GM18498 (cell line): ENCODE results near the gene UBE2E1.

Experiments used
- ATAC-seq: cut with Tn5 transposase; IDR thresholded peaks from one replicate; pipeline ENCODE4 v1.9.1; 2021; ENCODE audit warnings: mild to moderate bottlenecking, moderate library complexity; ENCODE audit not compliant: unreplicated experiment

The UBE2E1 gene

GRCh38 chr3:23793528-23794134 lies 12.1 kb upstream of the UBE2E1 start:
- ATAC-seq: no peak

DNA sequence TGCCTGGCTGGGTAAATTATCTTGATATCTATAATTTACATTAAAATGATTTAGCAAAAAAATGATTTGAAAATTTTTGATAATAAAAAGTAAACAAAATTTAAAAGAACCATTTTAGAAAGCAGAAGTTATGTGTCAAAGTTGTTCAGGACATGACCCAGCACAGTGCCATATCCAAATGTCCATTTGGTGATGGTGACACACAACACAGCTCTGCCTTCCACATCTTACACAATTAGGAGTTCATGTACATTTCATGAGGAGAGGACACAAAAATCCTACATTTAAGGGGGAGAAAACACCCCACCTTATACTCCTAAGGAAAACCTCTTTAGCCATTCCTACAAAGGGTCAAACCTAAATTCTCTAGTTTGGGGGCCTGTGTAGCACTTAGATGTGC lies 10.7 kb upstream of the UBE2E1 start:
- ATAC-seq: no peak

- ATAC-seq: no peak
Observed at GRCh38 chr3:23796518-23796917, 9.2 kb upstream of the UBE2E1 start.

DNA sequence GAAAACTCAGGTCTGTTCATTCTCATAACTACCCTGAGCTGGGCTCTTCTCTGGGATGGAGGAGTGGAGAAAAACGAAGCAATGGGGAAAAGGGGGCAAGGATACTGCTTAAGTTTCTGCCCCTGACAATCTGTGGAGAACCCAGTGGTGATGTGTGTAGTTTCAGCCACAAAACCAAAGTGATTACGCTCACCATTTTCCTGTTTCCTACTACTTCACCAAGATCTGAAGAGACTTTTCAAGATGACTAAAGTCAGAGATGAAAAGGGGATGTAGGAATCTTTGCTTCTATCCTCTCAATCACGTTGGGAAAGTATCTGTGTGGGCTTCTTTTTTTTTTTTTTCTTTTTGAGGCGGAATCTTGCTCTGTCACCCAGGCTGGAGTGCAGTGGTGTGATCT lies 8.3 kb upstream of the UBE2E1 start:
- ATAC-seq: peak; percentile 80

DNA sequence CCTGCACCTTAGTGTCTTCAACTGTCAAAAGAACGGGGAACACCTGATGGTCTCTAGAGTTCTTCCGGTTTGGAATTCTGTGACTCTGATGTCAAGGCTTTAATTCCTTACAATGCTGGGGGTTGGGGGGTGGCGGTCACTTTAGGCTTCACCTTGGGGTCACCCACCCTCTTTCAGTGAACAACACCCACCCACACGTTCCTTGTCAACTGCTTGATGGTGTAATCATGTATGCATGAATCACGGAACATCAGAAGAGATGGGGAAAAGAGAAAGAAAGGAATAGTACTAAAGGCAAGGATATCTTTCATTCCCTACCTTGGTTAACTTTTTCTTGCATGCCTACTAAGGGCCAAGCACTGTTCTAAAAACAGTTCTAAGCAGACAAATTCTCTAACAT lies 7.3 kb upstream of the UBE2E1 start:
- no peak for ATAC-seq

GRCh38 chr3:23798876-23799275 lies 6.9 kb upstream of the UBE2E1 start:
- no peak for ATAC-seq

- ATAC-seq: no peak
Observed at GRCh38 chr3:23800731-23801130, 5.0 kb upstream of the UBE2E1 start.

- ATAC-seq: no peak
Observed at GRCh38 chr3:23804441-23805209, 1.1 kb upstream of the UBE2E1 start.

- ATAC-seq: no peak
Observed at GRCh38 chr3:23805210-23805632, 534 bp upstream of the UBE2E1 start.

DNA sequence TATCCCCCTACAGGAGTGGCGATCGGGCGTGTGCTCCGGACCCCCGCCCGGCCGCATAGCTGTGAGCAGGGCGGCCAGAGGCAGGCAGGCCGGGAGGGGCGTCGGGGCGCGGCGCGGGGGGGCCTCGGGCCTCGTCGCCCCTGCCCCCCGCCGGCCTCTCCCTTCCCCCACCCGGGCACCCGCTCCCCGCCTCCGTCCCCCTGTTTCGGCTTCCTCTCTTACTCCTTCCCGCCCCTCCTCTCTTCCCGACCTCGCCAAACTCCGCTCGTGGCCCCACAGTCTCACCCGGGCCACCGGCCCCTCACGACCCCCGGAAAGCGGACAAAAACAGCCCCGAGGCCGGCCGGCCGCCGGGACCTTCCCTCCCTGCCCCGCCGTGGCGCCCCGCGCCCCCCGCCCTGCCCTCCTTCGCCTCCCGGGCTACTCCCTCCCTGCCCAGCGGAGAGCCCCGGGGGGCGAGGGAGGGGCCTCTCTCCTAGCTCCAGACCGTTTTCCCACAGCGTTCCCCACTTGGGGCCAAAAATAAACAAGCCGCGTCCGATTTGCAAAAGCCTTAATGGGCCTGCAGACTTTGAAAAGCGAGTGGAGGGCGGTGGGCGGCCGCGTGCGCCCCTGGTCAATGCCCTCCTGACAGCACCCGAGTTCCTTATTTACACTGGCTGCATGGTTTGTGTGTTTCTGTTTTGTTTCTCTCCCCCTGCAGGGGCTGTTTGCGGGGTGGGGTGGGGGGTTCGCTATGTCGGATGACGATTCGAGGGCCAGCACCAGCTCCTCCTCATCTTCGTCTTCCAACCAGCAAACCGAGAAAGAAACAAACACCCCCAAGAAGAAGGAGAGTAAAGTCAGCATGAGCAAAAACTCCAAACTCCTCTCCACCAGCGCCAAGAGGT lies 1.0 kb downstream of the UBE2E1 start:
- ATAC-seq: peak; percentile 9

DNA sequence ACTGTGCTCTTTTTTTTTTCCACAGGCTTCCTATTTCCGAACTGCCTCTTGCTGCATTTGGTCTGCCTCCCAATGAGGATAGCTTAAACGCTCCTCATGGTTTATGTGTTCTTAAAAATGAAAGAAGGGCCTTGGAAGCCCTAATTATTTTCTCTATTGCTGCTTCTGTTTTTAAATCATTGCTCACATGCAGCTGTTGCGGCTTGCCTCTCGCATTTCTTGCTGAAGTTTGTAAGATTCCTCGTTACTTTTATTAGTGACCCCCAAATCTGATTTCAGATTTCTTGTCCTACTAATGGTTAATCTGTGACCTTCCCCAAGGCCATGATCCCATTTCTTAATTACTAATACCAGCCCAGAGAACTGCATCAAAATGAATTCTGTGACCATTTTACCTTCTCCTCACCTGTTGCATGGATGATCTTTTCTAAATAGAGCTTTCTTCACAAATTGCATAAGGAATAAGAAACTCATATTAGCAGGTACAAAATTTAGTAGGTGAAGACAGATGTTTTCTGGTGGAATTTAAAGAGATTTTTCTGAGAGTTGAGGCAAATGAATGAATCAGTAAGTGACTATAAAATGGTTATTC lies 1.8 kb downstream of the UBE2E1 start:
- ATAC-seq: no peak

- ATAC-seq: no peak
Observed at GRCh38 chr3:23808525-23808924, 2.8 kb downstream of the UBE2E1 start.

DNA sequence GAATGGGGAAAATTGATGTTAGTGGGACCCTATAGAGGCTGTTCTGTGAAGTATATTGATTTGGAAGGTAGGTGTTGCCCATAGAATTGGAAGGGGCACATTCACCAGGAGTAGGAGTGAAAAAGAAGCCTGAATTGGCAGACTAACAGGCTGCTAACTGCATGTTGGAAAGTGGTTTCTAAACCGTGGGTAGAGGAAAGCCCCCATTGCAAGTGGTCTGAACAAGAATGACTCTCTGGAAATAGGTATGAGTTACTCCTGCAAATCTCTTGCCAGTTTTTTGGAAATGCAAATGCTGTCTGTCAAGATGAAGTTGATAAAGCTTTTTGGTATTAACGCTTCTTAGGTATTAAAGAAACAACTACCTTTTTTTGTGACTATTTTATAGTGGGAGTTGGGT lies 3.5 kb downstream of the UBE2E1 start:
- no peak for ATAC-seq

DNA sequence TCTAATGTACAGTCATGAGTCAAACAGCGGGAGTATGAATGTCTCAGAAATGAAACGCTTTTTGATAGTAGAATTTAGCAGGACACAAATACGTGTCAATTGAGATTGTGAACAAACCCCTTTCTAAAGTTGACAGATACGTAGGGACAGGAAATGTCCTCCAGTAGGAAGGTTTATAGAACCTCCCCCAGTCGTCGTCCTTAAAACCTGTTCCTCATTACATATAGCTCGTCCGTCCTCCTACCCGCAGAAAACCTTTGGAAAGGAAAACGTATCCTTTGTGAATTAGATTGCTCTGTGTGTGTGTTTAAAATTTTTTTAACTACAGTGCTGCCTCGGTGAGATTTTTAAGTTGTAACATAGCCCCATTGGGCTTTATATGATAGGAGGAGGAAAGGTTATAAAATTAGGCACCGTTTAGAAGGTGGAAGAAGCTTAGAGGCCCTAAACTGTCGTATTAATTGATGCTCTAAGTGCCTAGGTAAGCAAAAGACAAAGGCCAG lies 4.1 kb downstream of the UBE2E1 start:
- ATAC-seq: no peak

DNA sequence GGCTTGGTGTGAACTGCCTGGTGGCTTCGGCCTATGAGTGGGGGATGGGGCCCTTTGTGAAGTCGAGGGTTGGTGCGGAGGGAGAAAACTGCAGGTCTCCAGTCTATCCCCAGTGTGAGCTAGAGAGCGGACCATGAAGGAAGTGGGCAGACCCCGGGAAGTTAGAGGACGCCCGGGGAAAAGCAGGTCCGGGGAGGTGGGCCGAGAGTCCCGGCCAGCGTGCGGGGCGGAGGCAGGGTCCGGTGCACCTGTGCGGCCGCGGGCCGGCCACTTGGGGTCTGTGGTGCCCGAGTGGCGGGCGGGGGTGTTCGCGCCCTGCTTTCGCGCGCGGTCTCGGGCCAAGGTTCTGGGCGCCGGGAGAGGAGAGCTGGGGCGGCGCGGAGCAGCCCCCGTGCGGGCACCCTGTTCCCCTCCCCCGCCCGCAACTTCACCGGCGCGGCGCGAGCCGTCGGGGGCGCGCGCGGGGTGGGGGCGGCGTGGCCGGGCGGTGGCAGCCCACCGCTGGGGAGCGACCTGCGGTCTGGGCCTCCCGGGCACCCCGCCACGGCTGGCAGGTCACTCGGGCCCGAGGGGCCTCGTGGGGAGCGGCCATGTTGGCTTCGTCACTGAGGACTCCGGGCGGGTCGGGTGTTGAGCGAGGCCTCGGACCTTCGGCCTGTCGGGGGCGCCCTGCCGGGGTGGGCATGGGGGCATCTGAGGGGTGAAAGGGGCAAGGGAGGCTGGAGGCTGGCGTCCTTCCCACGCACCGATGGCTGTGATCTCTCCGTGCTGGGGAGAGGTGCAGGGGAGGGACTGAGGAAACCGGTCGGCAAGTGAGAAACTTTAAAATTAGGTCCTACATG lies 4.8 kb downstream of the UBE2E1 start:
- peak; percentile 23 for ATAC-seq

- no peak for ATAC-seq
Observed at GRCh38 chr3:23811185-23811527, 5.4 kb downstream of the UBE2E1 start.

DNA sequence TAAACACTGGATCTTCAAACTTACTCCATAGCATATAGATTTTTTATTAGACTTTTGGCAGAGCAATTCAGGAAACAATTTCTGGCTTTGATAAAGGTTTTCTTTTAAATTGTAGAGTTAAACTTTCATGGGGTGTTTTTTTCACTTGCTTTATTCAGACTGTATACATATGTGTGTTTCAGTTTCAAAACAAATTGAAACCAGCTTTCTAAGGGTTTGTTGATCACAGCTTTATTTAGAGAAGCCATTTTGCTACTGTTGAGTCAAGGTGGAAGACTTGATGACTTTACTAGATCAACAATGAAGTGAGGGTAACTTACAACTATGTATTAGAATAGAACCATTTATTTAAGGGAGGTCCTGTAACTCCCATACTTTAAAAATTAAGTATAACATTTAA lies 6.2 kb downstream of the UBE2E1 start:
- ATAC-seq: peak; percentile 60

DNA sequence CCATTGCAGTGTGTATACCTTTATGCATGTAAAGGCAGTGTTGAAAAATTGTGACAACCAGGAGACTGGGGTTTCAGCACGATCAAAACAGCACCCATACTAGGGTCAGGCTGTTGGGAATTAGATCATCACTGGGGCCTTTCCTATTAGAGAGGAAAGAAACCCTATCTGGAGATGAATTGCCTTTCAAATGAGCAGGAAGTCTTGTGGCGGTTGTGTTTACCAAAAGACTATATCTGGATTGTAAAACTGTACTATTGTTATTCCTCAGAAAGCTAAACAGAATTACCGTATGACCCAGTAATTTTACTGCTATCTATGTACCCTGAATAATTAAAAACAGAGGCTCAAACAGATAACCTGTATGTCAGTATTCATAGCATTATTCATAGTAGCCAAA lies 10.1 kb downstream of the UBE2E1 start:
- ATAC-seq: no peak

DNA sequence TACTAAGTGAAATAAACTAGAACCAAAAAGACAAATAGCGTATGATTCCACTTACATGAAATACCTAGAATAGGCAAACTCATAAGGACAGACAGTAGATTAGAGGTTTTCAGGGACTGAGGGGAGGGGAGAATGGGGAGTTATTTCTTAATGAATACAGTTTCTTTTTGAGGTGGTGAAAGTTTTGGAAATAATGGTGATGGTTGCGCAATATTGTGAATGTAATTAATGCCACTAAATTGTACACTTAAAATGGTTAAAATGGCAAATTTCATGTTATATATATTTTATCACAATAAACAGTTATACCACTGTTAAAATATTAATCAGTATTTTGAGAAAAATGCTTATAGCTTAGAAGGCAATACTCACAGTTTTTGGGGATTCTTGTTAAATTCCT lies 11.0 kb downstream of the UBE2E1 start:
- ATAC-seq: no peak

DNA sequence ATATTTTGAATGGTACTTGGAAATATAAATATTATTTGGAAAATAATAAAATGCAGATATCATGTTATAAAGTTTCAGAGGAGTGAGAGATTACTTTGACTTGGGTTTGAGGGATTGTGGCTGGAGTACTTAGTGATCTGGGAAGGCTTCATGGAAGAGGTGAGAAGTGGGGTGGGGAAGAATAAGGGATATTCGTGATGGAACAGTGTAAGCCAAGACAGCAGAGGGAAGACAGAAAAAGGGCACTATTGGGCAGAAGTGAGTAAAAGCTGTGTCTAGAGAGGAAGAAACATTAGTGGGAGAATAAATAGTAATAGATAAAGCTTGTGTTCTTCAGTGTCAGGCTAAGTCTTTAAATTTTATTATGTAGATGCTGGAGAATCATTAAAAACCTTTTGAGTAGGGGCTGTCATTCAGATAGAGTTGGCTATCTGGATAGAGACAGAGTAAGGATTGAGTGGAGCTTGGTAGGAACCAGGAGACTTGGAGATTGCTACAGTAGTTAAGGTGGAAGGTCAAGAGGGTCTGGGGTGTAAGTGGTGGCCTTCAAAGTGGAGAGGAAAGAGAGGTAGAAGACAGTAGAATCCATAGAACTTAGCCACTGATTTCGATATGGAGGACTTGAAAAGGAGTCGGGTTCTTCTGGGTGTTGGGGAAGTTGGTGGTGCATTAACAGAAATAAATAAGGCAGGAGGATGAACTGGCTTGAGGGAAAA lies 11.9 kb downstream of the UBE2E1 start:
- ATAC-seq: no peak
